H1 (cell line): ENCODE results near the gene TMEM126B. TPM values are rescaled to one million over a fixed set of nuclear protein-coding genes. Genes with fewer than 3 reads are reported as not detected.

ENCODE experiments used
- ATF2 ChIP-seq: IDR thresholded peaks from 2 replicates; pipeline ENCODE4 v1.6.1; 2012; ENCODE audit warnings: low read length, inconsistent platforms
- CEBPB ChIP-seq: IDR thresholded peaks from 2 replicates; pipeline ENCODE4 v1.6.1; 2012; ENCODE audit warnings: low read depth, low read length
- CTCF ChIP-seq, 3 experiments: IDR thresholded peaks; 1 replicate in 2 of 3; 2 replicates in 1 of 3; pipeline versions ENCODE4 v1.5.1 to v1.6.1; 2011; ENCODE audit warnings: low read length in 3 of 3, mild to moderate bottlenecking in 3 of 3, inconsistent platforms in 2 of 3, low read depth in 1 of 3, moderate library complexity in 1 of 3; ENCODE audit not compliant: insufficient read depth in 1 of 3; ENCODE audit errors: control extremely low read depth in 1 of 3
- E2F6 ChIP-seq: IDR thresholded peaks from 2 replicates; pipeline ENCODE4 v1.6.1; 2012; ENCODE audit warnings: inconsistent platforms
- KDM1A ChIP-seq: fragments of 200-600, 300-600 bp; sonication (generic); IDR thresholded peaks from 2 replicates; pipeline ENCODE4 v1.7.1; 2016; ENCODE audit warnings: mild to moderate bottlenecking, low read length, borderline replicate concordance
- SAP30 ChIP-seq: fragments of 300-600 bp; sonication (generic); IDR thresholded peaks from 2 replicates; pipeline ENCODE4 v1.7.1; 2012; ENCODE audit warnings: low read length, moderate library complexity, mild to moderate bottlenecking, inconsistent platforms; ENCODE audit not compliant: insufficient read depth, insufficient replicate concordance
- SP1 ChIP-seq: IDR thresholded peaks from 2 replicates; pipeline ENCODE4 v1.6.1; 2011; ENCODE audit warnings: low read depth, low read length
- SP2 ChIP-seq: IDR thresholded peaks from 2 replicates; pipeline ENCODE4 v1.6.1; 2012; ENCODE audit warnings: mild to moderate bottlenecking, low read length, inconsistent platforms
- YY1 ChIP-seq: IDR thresholded peaks from 2 replicates; pipeline ENCODE4 v1.6.1; 2011; ENCODE audit warnings: low read depth, mild to moderate bottlenecking, low read length
- polyA plus RNA-seq, 7 experiments: library from polyadenylated mRNA; depleted of rRNA in 3 of 7; stranded (reverse) in 5 of 7; unstranded in 2 of 7; fragments of >200 nt in 5 of 7; fragments of 200-250 nt in 2 of 7; gene quantifications; 1 replicate in 5 of 7; 2 replicates in 1 of 7; 4 replicates in 1 of 7; pipeline versions ENCODE4 v1.2.1 to v1.2.3, GENCODE V29; 2011 to 2013; ENCODE audit warnings: missing spikeins in 2 of 7, mixed read lengths in 2 of 7
- total RNA-seq: library from RNA; stranded (reverse); fragmentation: NEBNext Ultra II Directional; extraction: Animal tissue kit (Norgen Biotek cat#: 25700); gene quantifications from 2 replicates; pipeline ENCODE4 v1.2.1, GENCODE V29; 2021

TMEM126B gene
- total and polyA plus RNA-seq, 2 of the 8 experiments (the other 6 are each of a cell fraction or from before 2014, with no cell fraction given) = 85.6 to 101 TPM

- TF ChIP-seq SAP30 = peak; percentile 62
- peak; percentile 42 to 53 (median 48) for TF ChIP-seq CTCF (IDR thresholded peaks at IDR 0.05; ENCODE audit: control extremely low read depth in 1 of 3, insufficient read depth in 1 of 3, low read depth in 1 of 3, low read length in 3 of 3)
- no peak for TF ChIP-seq SP2
- TF ChIP-seq CEBPB = no peak
- TF ChIP-seq YY1 = 0 out of 2 replicates have a peak, but pooled peaks have one; percentile 9
- no peak for TF ChIP-seq KDM1A
- no peak for TF ChIP-seq SP1
- TF ChIP-seq E2F6 = peak; percentile 11; the same call in 1 of the 2 replicates
- TF ChIP-seq ATF2 = no peak
These were observed 35.6 kb downstream of the TMEM126B start (continued) for GRCh38 chr11:85663753-85664614.
